K562 (cell line): ENCODE data around the gene PEDS1. TPM values are rescaled to one million over a fixed set of nuclear protein-coding genes. Genes with fewer than 3 reads are reported as not detected.

Experiments
- BACH1 ChIP-seq: fragments of 200-800 bp; sonication (Bioruptor generic); IDR thresholded peaks from 2 replicates; pipeline ENCODE4 v1.6.1; 2016; ENCODE audit warnings: missing genetic modification characterization, missing compliant biosample characterization
- CBX3 ChIP-seq, 2 experiments: IDR thresholded peaks; 1 replicate in 1 of 2; 2 replicates in 1 of 2; pipeline ENCODE4 v1.6.1; 2012; ENCODE audit warnings: inconsistent platforms in 2 of 2, low read length in 2 of 2, borderline replicate concordance in 1 of 2, control low read depth in 1 of 2
- CREB1 ChIP-seq, 2 experiments: sonication (generic) in 1 of 2; formaldehyde crosslinking in 1 of 2; IDR thresholded peaks; 2 replicates each; pipeline versions ENCODE4 v1.6.1 to v1.8.0; 2012 to 2022; ENCODE audit warnings: inconsistent platforms in 1 of 2, mild to moderate bottlenecking in 1 of 2, missing genetic modification reagents in 1 of 2, moderate library complexity in 1 of 2
- CUX1 ChIP-seq: fragments of 200-800 bp; sonication (Bioruptor generic); IDR thresholded peaks from 2 replicates; pipeline ENCODE4 v1.6.1; 2016; ENCODE audit warnings: missing genetic modification characterization, missing compliant biosample characterization
- JUN ChIP-seq, 2 experiments: sonication (generic) in 1 of 2; formaldehyde crosslinking in 1 of 2; IDR thresholded peaks; 2 replicates each; pipeline versions ENCODE4 v1.6.1 to v1.8.0; 2012 to 2022; ENCODE audit warnings: borderline replicate concordance in 2 of 2, mild to moderate bottlenecking in 2 of 2, improper control_type of control experiment in 1 of 2, low read depth in 1 of 2, low read length in 1 of 2, missing genetic modification reagents in 1 of 2
- NR2C1 ChIP-seq, 2 experiments: fragments of 450-650 bp; IDR thresholded peaks; 2 replicates each; pipeline ENCODE4 v1.6.1; 2017; ENCODE audit warnings: mild to moderate bottlenecking in 2 of 2, antibody characterized with exemption in 1 of 2, inconsistent platforms in 1 of 2, missing compliant biosample characterization in 1 of 2, missing genetic modification characterization in 1 of 2
- SIX5 ChIP-seq, 2 experiments: IDR thresholded peaks; 2 replicates each; pipeline ENCODE4 v1.6.1; 2011; ENCODE audit warnings: low read length in 2 of 2, borderline replicate concordance in 1 of 2, low read depth in 1 of 2, mild to moderate bottlenecking in 1 of 2, moderate library complexity in 1 of 2; ENCODE audit not compliant: insufficient read depth in 1 of 2
- SMARCC2 ChIP-seq: fragments of 450-650 bp; IDR thresholded peaks from 2 replicates; pipeline ENCODE4 v1.6.1; 2017; ENCODE audit warnings: antibody characterized with exemption, moderate library complexity, mild to moderate bottlenecking, low read depth
- SNRNP70 ChIP-seq: fragments of 200-400 bp; formaldehyde crosslinking; optimal IDR thresholded peaks from 2 replicates; pipeline ENCODE3; 2017; ENCODE audit warnings: low read depth, low read length
- ZBTB7A ChIP-seq: IDR thresholded peaks from 2 replicates; pipeline ENCODE4 v1.6.1; 2011; ENCODE audit warnings: low read depth, mild to moderate bottlenecking, low read length, moderate library complexity, borderline replicate concordance; ENCODE audit not compliant: control insufficient read depth
- ZNF280B ChIP-seq: fragments of 250-450 bp; sonication (Bioruptor Pico); IDR thresholded peaks from 2 replicates; pipeline ENCODE4 v1.5.1; 2021; ENCODE audit warnings: mild to moderate bottlenecking
- ZNF561 ChIP-seq: fragments of 450-650 bp; formaldehyde crosslinking; conservative IDR thresholded peaks from 2 replicates; pipeline ENCODE4 v1.4.0; 2020; ENCODE audit warnings: mild to moderate bottlenecking, moderate library complexity
- polyA plus RNA-seq, 8 experiments: library from polyadenylated mRNA; depleted of rRNA in 4 of 8; stranded (reverse) in 5 of 8; unstranded in 3 of 8; fragments of >200 nt; fragmentation: Nextera tagmentation in 2 of 8; fragmentation: Illumina TruSeq in 1 of 8; extraction: Ambion mirVana in 2 of 8; extraction: Trizol in 1 of 8; gene quantifications; 2 replicates each; pipeline versions ENCODE4 v1.2.1 to v1.2.3, GENCODE V29; 2011 to 2014; ENCODE audit warnings: inconsistent platforms in 1 of 8, missing spikeins in 1 of 8
- total RNA-seq, 7 experiments: library from RNA; depleted of rRNA in 6 of 7; stranded (reverse); fragments of >200 nt in 6 of 7; fragmentation: Illumina TruSeq in 2 of 7; extraction: Trizol in 2 of 7; gene quantifications; 2 replicates each; pipeline versions ENCODE4 v1.2.1 to v1.2.3, GENCODE V29; 2011 to 2021; ENCODE audit warnings: low replicate concordance in 1 of 7

The PEDS1 gene
- total and polyA plus RNA-seq, 9 of the 15 experiments (the other 6 are each of a cell fraction or from before 2014, with no cell fraction given): 2.9 to 38.5 (median 24.2) TPM

- TF ChIP-seq CUX1 (CRISPR knock-in tag) (no peak), CBX3 (IDR thresholded peaks at IDR 0.05; ENCODE audit: borderline replicate concordance in 1 of 2, low read length in 2 of 2) (no peak), JUN (IDR thresholded peaks at IDR 0.05; ENCODE audit: borderline replicate concordance, low read depth, low read length) (no peak), JUN (CRISPR knock-in tag; IDR thresholded peaks at IDR 0.05; ENCODE audit: borderline replicate concordance) (no peak), NR2C1 (IDR thresholded peaks at IDR 0.05) (no peak), NR2C1 (tag; IDR thresholded peaks at IDR 0.05) (no peak), BACH1 (tag) (no peak), SMARCC2 (no peak), ZNF280B (CRISPR knock-in tag) (0 out of 2 replicates have a peak, but pooled peaks have one; percentile 47), ZBTB7A (0 out of 2 replicates have a peak, but pooled peaks have one; percentile 46), CREB1 (IDR thresholded peaks at IDR 0.05) (no peak), CREB1 (CRISPR knock-in tag; IDR thresholded peaks at IDR 0.05) (peak; percentile 36; the same call in 1 of the 2 replicates), SIX5 (IDR thresholded peaks at IDR 0.05; ENCODE audit: borderline replicate concordance in 1 of 2, insufficient read depth in 1 of 2, low read depth in 1 of 2, low read length in 2 of 2) (no peak), ZNF561 (no peak), SNRNP70 (no peak)
Observed at GRCh38 chr20:50153153-50153499, 397 bp downstream of the PEDS1 start (continued).
